OCI-LY3 (cell line): ENCODE data around the gene MLH3.

Source experiments
- H2AFZ ChIP-seq: fragments of 200-600, 300-600 bp; shearing (Covaris generic); 2 replicates; pipeline ENCODE4 v1.6.0; 2014; ENCODE audit warnings: antibody characterized with exemption, low read depth, low read length
- H3K27ac ChIP-seq: fragments of 200-600, 300-600 bp; sonication (generic); 2 replicates; pipeline ENCODE4 v1.5.1; 2014; ENCODE audit warnings: mild to moderate bottlenecking, low read length, moderate library complexity, mixed read lengths
- H3K27me3 ChIP-seq: fragments of 200-600, 300-600 bp; sonication (generic); 2 replicates; pipeline ENCODE4 v1.6.1; 2014; ENCODE audit warnings: low read depth, low read length, mixed read lengths
- H3K36me3 ChIP-seq: fragments of 200-600, 300-600 bp; sonication (generic); replicated peaks from 2 replicates; pipeline ENCODE3; 2014; ENCODE audit warnings: low read depth, low read length, mixed read lengths
- H3K4me1 ChIP-seq: fragments of 300-600, 200-600 bp; sonication (generic); 2 replicates; pipeline ENCODE4 v1.6.1; 2014; ENCODE audit warnings: low read length, mixed read lengths
- H3K4me2 ChIP-seq: fragments of 200-600, 300-600 bp; sonication (generic); 2 replicates; pipeline ENCODE4 v1.6.1; 2014; ENCODE audit warnings: low read length, mixed read lengths
- H3K4me3 ChIP-seq: fragments of 300-600, 200-600 bp; sonication (generic); 2 replicates; pipeline ENCODE4 v1.5.1; 2014; ENCODE audit warnings: antibody characterized with exemption, mild to moderate bottlenecking, low read length, moderate library complexity
- H3K79me2 ChIP-seq: fragments of 300-600, 200-600 bp; shearing (Covaris generic); 2 replicates; pipeline ENCODE4 v1.6.1; 2014; ENCODE audit warnings: mild to moderate bottlenecking, low read length, mixed read lengths
- H3K9ac ChIP-seq: fragments of 300-600, 200-600 bp; shearing (Covaris generic); 2 replicates; pipeline ENCODE4 v1.6.0; 2014; ENCODE audit warnings: mild to moderate bottlenecking, low read length, moderate library complexity
- H3K9me3 ChIP-seq: fragments of 200-600, 300-600 bp; shearing (Covaris generic); 2 replicates; pipeline ENCODE4 v1.6.1; 2014; ENCODE audit warnings: low read length, mixed read lengths; ENCODE audit not compliant: insufficient read depth
- H4K20me1 ChIP-seq: fragments of 200-600, 300-600 bp; sonication (generic); 2 replicates; pipeline ENCODE4 v1.6.1; 2016; ENCODE audit warnings: low read length, mixed read lengths; ENCODE audit not compliant: insufficient read depth
- CTCF ChIP-seq: fragments of 200-600, 300-600 bp; sonication (generic); IDR thresholded peaks from 2 replicates; pipeline ENCODE4 v1.5.1; 2014; ENCODE audit warnings: antibody characterized with exemption, low read length, low read depth
- EZH2phosphoT487 ChIP-seq: fragments of 200-600 bp; shearing (Covaris generic); IDR thresholded peaks from 2 replicates; pipeline ENCODE4 v1.6.1; 2018; ENCODE audit warnings: antibody characterized with exemption, mixed run types, low read depth

The MLH3 gene

GRCh38 chr14:74964787-74965485 is 86.3 kb downstream of the MLH3 start:
- H3K79me2 ChIP-seq = no peaks in the 10 kb centered on the region
- H4K20me1 ChIP-seq = no peaks in the 10 kb centered on the region
- TF ChIP-seq EZH2phosphoT487 (no peak), CTCF (no peak)
- H3K9ac ChIP-seq = no peak overlapping the region
- H3K4me1 ChIP-seq = peaks cover 30% of the 10 kb centered on the region
- H3K27ac ChIP-seq = no peak overlapping the region
- H3K4me2 ChIP-seq = no peak overlapping the region
- H3K4me3 ChIP-seq = no peak overlapping the region
- no peaks in the 10 kb centered on the region for H3K27me3 ChIP-seq
- no peak overlapping the region for H2AFZ ChIP-seq
- no peaks in the 10 kb centered on the region for H3K9me3 ChIP-seq
- H3K36me3 ChIP-seq = no peaks in the 10 kb centered on the region
